GM19193 (cell line): ENCODE measurements around the gene NEK7.

Experiments used
- POLR2A ChIP-seq: IDR thresholded peaks from 4 replicates; pipeline ENCODE4 v1.6.1; 2011; ENCODE audit not compliant: insufficient read depth, insufficient read length; ENCODE audit errors: extremely low read depth

Gene NEK7

GRCh38 chr1:198246337-198246736, 89.5 kb downstream of the NEK7 start:
- no peak for TF ChIP-seq POLR2A

- TF ChIP-seq POLR2A: no peak
Measured at GRCh38 chr1:198253259-198253658, 96.5 kb downstream of the NEK7 start.

- no peak for TF ChIP-seq POLR2A
Measured at GRCh38 chr1:198253668-198254067, 96.9 kb downstream of the NEK7 start.

DNA sequence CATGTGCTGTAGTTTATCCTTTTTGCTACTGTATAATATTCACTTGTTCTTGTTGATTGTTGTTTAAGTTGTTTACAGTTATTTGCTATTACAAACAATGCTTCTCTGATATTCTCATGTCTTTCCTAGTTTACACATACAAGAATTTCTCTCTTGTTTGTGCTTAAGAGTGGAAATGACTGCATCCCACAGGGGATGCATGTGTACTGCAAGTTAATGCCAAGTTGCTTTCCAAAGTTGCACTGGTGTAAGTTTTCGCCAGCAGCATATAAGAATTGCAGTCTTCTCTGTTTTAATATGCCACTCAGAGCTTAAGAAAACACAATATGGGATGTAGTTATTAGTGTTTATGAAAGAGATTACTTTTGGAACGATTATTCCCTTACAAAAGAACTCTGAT, 97.7 kb downstream of the NEK7 start:
- no peak for TF ChIP-seq POLR2A

DNA sequence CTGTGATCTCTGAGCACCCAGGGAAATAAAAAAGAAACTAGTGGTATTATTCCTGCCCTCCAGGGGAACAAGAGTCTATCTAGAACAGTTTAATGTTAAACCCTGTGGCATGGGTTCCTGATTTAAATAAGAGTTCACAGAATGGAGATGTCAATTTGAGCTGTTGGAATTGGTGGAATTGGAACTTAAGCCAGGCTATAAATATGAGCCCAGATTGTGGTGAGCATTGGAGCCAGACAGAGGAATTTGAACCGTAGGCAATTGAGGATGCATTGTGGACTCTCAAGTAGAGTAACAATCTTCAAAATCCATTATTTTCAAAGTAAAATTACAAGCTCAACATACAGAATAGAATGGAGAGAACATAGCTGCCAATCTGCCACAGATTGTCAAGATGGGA, 98.2 kb downstream of the NEK7 start:
- no peak for TF ChIP-seq POLR2A

- no peak for TF ChIP-seq POLR2A
Measured at GRCh38 chr1:198255784-198256183, 99.0 kb downstream of the NEK7 start.

DNA sequence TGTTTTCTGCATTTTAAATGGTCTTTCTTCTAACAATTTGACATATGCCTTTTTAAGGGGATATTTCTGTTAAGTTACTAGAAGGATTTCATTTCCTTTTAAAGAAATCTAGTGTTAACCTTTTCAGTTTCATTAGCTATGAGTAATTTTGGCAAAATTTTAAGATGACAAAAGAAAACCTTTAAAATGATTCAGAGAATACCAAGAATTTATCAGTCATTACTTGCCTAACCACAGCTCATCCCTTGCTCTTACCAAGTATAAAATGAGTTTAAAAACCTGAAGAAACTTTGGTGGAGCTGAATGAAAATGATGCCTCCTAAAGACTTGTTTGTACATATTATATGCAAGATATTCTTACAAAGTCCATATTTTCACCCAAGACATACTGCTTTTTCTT, 101.7 kb downstream of the NEK7 start:
- TF ChIP-seq POLR2A: no peak

GRCh38 chr1:198259333-198260074, 102.7 kb downstream of the NEK7 start:
- TF ChIP-seq POLR2A: no peak

GRCh38 chr1:198261886-198262285, 105.1 kb downstream of the NEK7 start:
- TF ChIP-seq POLR2A: no peak

- TF ChIP-seq POLR2A: no peak
Measured at GRCh38 chr1:198263186-198263585, 106.4 kb downstream of the NEK7 start.

DNA sequence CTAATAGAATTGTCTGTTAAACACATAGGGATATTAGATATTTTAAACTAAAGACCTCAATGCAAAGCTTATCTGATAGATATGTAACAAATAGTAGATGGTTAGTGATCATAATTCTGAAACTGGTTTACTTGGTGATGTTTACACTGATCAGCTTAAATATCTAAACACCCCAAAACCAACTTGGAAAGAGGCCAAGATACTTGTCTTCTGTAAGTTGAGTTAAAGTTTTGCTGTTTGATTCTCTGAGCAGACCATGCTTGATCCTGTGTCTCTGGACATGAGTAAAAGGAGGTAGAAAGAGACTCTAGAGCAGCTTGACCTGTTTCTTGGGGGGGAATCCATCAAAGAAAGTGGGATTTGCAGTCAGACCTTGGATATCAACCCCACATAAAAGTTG, 107.5 kb downstream of the NEK7 start:
- no peak for TF ChIP-seq POLR2A

DNA sequence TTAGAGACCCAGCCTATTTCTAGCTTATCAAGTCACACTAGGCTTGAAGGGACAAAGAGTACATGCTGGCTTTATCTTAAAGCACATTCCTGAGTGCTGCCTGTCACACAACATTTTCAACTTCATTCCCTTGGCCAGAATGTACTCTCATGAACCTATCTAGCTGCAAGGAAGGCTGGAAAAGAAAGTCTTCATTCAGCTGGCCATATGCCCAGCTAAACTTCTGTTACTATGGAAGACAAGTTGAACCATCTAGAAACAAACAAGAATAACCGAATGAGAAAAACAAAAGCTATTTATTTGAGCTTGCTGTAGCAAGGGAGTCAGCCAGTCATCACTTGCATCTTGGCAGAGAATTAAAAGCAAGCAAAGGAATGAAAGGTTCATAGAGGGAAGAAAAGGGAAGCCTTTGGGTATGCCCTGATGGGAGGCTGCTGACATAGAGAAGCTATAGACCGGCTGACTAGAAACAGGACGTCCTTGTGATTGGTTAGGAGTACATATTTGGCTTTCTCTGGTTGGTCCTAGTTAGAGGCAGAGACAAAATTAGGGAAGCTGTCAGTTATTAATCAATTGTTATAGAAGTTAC, 108.4 kb downstream of the NEK7 start:
- TF ChIP-seq POLR2A: no peak

DNA sequence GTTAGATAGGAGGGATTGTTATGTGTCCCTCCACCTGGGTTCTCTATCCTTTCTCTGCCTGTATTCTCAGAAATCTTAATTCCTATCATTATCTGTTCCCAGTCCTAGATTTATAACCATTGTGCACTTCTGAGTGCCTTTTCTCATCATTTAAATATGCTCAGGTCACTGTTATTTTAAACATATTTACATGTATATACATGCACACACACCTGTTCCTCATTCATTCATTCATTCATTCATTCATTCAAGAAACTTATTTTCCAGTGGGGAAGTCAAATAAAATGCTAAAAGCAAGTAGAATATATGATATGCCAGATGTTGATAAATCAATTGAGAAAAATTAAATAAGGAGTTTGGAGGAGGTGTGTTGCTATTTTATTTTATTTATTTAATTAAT, 110.3 kb downstream of the NEK7 start:
- no peak for TF ChIP-seq POLR2A

DNA sequence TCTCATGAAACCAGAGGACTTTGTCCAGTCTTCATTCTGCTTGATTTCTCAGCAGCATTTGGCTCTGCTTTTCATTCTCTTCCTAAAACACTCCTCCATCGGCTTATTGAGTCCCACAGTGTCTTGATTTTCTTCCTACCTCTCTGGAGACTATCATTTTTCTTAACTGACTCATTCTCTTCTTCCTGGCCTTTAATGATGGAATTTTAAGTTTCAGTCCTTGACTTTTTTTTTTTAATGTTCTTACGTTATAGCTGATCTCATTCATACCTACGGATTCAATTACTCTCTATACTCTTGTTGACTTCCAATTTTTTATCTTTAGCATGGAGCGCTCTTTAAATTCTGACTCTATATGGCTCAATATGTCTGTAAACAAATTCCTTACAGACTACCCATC, 111.1 kb downstream of the NEK7 start:
- TF ChIP-seq POLR2A: no peak

DNA sequence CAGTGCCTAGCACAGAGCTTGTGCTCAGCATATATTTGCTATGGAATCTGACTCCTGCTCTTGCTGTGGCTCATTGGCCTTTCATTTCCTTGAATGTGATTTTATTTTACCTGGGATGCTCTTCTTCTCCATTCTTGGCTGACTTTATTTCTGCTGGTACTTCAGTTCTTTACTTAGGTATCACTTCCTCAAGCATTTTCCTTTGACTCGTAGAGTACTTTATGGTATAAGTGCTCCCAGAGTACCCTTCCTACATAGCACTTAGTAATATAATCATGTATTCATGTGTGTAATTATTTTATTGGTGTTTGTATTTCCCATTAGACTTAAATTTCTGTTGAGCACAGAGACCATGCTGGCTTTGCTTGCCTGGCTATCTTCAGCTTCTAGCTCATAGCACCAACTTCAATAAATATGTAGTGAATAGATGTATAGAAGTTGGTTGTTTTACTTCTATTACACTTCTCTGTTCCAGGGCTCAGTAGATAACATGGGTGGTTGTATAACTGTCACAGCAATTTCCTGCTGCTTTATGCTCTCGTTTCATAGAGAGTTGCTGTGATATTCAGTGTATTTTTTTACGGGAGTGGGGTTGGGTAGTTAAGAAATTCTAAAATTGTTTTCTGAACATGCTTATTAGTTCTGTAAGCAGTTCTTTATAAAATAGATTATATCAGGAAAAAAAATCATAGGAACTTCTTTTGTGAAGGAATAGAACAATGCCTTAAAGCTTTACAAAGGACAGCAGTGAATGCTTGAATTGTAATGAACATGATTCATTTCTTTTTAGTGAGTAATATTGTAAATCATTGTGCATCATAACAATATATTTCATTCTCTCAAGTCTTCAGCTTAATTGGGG, 112.2 kb downstream of the NEK7 start:
- TF ChIP-seq POLR2A: no peak

GRCh38 chr1:198269646-198269940, 112.8 kb downstream of the NEK7 start:
- no peak for TF ChIP-seq POLR2A
